GM19240 (cell line): Measurements from ENCODE around the gene FASTK.

Experiments
- DNase-seq: peaks from one replicate; pipeline ENCODE4 v3.0.0; 2011; ENCODE audit warnings: low spot score; ENCODE audit not compliant: insufficient read length

The FASTK gene

GRCh38 chr7:151083071-151083823, 2.6 kb upstream of the FASTK start, which contains the start of gene TMUB1:
Gene TMUB1, minus strand, starts transcription at chr7:151083493. Its CDS starts 930 bp downstream, at chr7:151082563.
- DNase-seq = peak; percentile 70

- DNase-seq = no peak
Measured at GRCh38 chr7:151082141-151083070, 1.8 kb upstream of the FASTK start.

- DNase-seq = no peak
Measured at GRCh38 chr7:151081170-151082101, 827 bp upstream of the FASTK start.

- no peak for DNase-seq
Measured at GRCh38 chr7:151080067-151080521, 515 bp downstream of the FASTK start.

GRCh38 chr7:151079199-151079910, 1.3 kb downstream of the FASTK start:
- DNase-seq = no peak

- DNase-seq = no peak
Measured at GRCh38 chr7:151078233-151079040, 2.2 kb downstream of the FASTK start.

GRCh38 chr7:151077705-151078232, 2.8 kb downstream of the FASTK start:
- no peak for DNase-seq

- DNase-seq = no peak
Measured at GRCh38 chr7:151076863-151077704, 3.5 kb downstream of the FASTK start.

GRCh38 chr7:151075978-151076426, 4.6 kb downstream of the FASTK start:
- DNase-seq = no peak

- DNase-seq = no peak
Measured at GRCh38 chr7:151075662-151075971, 5.0 kb downstream of the FASTK start.

- no peak for DNase-seq
Measured at GRCh38 chr7:151074817-151075661, 5.6 kb downstream of the FASTK start.

GRCh38 chr7:151073990-151074389, 6.6 kb downstream of the FASTK start:
- no peak for DNase-seq

- no peak for DNase-seq
Measured at GRCh38 chr7:151071032-151071866, 9.4 kb downstream of the FASTK start.

GRCh38 chr7:151070574-151070960, 10.0 kb downstream of the FASTK start:
- DNase-seq = no peak

GRCh38 chr7:151069841-151070573, 10.6 kb downstream of the FASTK start:
- no peak for DNase-seq
